ENCODE data around the gene ZNF581. TPM values are rescaled to one million over a fixed set of nuclear protein-coding genes. Genes with fewer than 3 reads are reported as not detected.
A peak's percentile ranks its signal among the peaks of the same experiment; 100 is the strongest.

The ZNF581 gene
- total RNA-seq, 3 donors from 2014 or later (not counting 1 experiment from before 2014, with no cell fraction given): 15.4 to 21.9 (median 19.0) TPM

DNA sequence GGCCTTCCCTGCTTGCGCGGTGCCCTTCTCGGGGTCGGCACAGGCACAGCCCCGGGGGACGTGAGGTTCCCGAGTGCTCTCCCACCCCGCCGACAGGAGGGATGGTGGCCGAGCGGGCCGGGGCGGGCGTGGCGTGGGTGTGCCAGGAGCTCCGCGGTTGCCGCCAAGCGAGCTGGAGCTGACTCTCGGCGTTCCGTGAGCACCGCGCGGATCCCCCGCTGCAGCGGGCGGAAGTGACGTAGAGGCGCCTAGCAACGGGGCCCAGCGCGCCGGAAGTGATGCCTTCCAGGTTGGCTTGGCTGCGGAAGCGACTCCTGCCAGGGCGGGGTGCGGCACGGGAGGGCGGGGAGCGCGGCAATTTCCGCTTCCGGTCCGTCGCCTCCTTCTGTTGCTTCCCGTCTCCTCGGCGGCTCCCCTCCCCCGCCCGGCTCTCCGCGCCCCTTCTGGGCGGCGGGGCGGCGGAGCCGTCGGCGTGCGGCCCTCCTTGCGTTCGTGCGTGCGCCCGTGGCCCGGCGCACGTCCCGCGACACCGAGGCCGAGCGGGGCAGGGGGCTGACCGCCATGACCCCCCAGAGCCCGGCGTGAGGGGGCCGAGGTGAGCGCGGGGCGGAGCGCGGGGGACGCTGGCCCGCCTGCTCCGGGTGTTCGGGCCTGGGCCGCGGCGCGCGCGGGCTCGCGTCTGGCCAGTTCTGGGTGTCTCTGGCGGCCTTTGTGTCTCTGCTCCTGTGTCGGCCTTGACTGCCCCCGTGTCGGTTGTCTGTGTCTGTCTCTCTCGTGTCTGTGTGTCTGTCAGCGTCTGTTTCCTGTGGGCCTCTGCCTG, 31.6 kb downstream of the ZNF581 start, which contains the start of gene EPN1:
Gene EPN1 (plus strand): TSS at position 386 of the 820 bp plus-strand sequence. CDS start 3,402 bp downstream, outside the sequence.
- Histone ChIP-seq H3K4me1 (ENCODE audit: control insufficient read depth, insufficient read depth, low read length) (peaks cover 58% of the 10 kb centered on the region), H3K4me3 (ENCODE audit: low read length) (peak within 1 kb of the TSS; percentile 85), H3K27me3 (ENCODE audit: control insufficient read depth, insufficient read depth, low read length) (no peaks in the 10 kb centered on the region), H3K9me3 (ENCODE audit: control insufficient read depth, insufficient read depth, low read length) (no peaks in the 10 kb centered on the region), H3K27ac (ENCODE audit: low read length) (peak within 1 kb of the TSS; percentile 93), H3K36me3 (ENCODE audit: control insufficient read depth, insufficient read depth, low read length) (peaks cover 36% of the 10 kb centered on the region)
- Mint-ChIP-seq H3K9me3 (no peaks in the 10 kb centered on the region), H3K36me3 (no peaks in the 10 kb centered on the region), H3K4me1 (peaks cover 57 to 63% of the 10 kb centered on the region in 2 donors), H3K4me3 (peak within 1 kb of the TSS; percentile 93), H3K27ac (peak within 1 kb of the TSS; percentile 88 to 99), H3K27me3 (ENCODE audit: low read depth in 2 of 2) (no peaks in the 10 kb centered on the region)
- intact Hi-C loops (cut with micrococcal nuclease): loop anchor here (2.0 kb wide), 1 partner anchor 20 kb away; the partner anchor contains the start of gene U2AF2
- 1% methylated on average over 101 of the region's 101 CpGs for WGBS (ENCODE audit: insufficient coverage)
- ATAC-seq (peak; percentile 90 to 96 (median 92)), DNase-seq (peak; percentile 90 to 99)
- TF ChIP-seq, protein P1, sequence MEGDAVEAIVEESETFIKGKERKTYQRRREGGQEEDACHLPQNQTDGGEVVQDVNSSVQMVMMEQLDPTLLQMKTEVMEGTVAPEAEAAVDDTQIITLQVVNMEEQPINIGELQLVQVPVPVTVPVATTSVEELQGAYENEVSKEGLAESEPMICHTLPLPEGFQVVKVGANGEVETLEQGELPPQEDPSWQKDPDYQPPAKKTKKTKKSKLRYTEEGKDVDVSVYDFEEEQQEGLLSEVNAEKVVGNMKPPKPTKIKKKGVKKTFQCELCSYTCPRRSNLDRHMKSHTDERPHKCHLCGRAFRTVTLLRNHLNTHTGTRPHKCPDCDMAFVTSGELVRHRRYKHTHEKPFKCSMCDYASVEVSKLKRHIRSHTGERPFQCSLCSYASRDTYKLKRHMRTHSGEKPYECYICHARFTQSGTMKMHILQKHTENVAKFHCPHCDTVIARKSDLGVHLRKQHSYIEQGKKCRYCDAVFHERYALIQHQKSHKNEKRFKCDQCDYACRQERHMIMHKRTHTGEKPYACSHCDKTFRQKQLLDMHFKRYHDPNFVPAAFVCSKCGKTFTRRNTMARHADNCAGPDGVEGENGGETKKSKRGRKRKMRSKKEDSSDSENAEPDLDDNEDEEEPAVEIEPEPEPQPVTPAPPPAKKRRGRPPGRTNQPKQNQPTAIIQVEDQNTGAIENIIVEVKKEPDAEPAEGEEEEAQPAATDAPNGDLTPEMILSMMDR (IDR thresholded peaks at IDR 0.05): no peak

DNA sequence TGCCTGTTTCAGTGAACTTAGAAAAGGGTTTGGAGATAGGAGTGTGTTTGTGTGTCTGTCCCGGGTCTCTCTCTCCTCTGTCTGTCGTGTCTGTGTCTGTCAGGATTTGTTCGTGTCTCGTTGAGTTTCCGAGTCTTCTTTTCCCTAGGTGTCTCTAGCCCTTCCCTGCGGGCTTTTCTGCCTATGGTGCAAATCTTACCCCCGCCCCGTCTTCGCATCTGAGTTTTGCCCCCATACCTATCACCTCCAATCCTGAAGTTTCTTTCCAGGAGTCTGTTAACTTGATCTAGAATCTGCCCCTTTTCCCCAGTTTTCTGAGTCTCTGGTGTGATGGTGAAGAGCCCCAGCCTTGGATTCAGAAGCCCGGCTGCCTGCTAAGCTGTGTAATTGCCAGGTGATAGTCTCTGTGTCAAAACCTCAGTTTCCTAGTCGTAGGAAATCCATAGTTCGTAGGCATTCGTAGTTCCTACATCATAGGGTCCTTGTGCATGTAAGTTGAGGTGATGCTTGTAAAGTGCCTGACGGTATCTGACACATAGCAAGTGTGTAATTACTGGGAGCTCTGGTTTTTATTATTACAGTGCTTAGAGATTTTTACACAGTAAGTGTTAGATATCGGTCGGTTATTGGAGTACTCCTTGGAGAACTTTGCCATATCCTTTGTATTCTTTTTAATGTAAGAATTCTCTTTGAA, 32.4 kb downstream of the ZNF581 start:
- no peak for ATAC-seq
- DNase-seq: peak in 1 of 2 donors; percentile 31
- intact Hi-C loops (cut with micrococcal nuclease): loop anchor here (2.0 kb wide), 1 partner anchor 21 kb away; the partner anchor contains the start of gene U2AF2
- Mint-ChIP-seq H3K4me3 (peak overlapping the region; percentile 93), H3K27me3 (ENCODE audit: low read depth in 2 of 2) (no peaks in the 10 kb centered on the region), H3K36me3 (no peaks in the 10 kb centered on the region), H3K9me3 (no peaks in the 10 kb centered on the region), H3K4me1 (peaks cover 55 to 58% of the 10 kb centered on the region in 2 donors), H3K27ac (peak overlapping the region; percentile 88 to 99)
- TF ChIP-seq, protein P1 (IDR thresholded peaks at IDR 0.05): no peak
- H3K27me3 ChIP-seq (ENCODE audit: control insufficient read depth, insufficient read depth, low read length): no peaks in the 10 kb centered on the region
- peaks cover 35% of the 10 kb centered on the region for H3K36me3 ChIP-seq (ENCODE audit: control insufficient read depth, insufficient read depth, low read length)
- H3K4me3 ChIP-seq (ENCODE audit: low read length): peak overlapping the region; percentile 85
- H3K9me3 ChIP-seq (ENCODE audit: control insufficient read depth, insufficient read depth, low read length): no peaks in the 10 kb centered on the region
- peaks cover 59% of the 10 kb centered on the region for H3K4me1 ChIP-seq (ENCODE audit: control insufficient read depth, insufficient read depth, low read length)
- 8% methylated on average over 14 of the region's 16 CpGs for WGBS (ENCODE audit: insufficient coverage)
- H3K27ac ChIP-seq (ENCODE audit: low read length): peak overlapping the region; percentile 93

DNA sequence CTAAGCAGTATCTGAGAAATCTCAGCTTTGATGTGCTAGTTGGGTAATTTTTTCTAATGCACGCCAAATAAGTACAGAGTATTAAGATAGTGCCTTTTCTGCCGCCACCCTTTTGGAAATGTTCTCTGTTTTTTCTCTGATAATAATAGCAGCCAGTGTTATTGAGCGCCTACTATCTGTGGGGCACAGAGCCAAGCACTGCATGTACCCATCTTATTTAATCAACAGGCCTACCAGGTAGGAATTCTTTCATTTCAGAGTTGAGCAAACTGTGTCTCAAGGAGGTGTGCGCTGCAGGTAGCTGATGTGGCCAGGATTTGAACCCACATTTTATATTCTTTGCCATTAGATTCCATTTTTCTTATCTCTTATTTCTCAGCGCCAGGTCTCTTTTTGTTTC, 32.9 kb downstream of the ZNF581 start:
- intact Hi-C loops (cut with micrococcal nuclease): no loop called here
- Histone ChIP-seq H3K27ac (ENCODE audit: low read length) (peak overlapping the region; percentile 93), H3K4me3 (ENCODE audit: low read length) (no peak overlapping the region)

More for the DNA sequence above, 32.9 kb downstream of the ZNF581 start:
- peak overlapping the region; percentile 88 to 99 for H3K27ac Mint-ChIP-seq
- no peaks in the 10 kb centered on the region for H3K27me3 Mint-ChIP-seq (ENCODE audit: low read depth in 2 of 2)
- no peaks in the 10 kb centered on the region for H3K36me3 Mint-ChIP-seq
- H3K4me1 ChIP-seq (ENCODE audit: control insufficient read depth, insufficient read depth, low read length): peaks cover 59% of the 10 kb centered on the region
- H3K9me3 ChIP-seq (ENCODE audit: control insufficient read depth, insufficient read depth, low read length): no peaks in the 10 kb centered on the region
- TF ChIP-seq, protein P1 (IDR thresholded peaks at IDR 0.05): no peak
- peak overlapping the region; percentile 93 for H3K4me3 Mint-ChIP-seq
- no peak for DNase-seq
- no peak for ATAC-seq
- 95% methylated on average over 5 of the region's 5 CpGs for whole genome bisulfite sequencing (ENCODE audit: insufficient coverage)
- peaks cover 49 to 52% of the 10 kb centered on the region in 2 donors for H3K4me1 Mint-ChIP-seq
- no peaks in the 10 kb centered on the region for H3K27me3 ChIP-seq (ENCODE audit: control insufficient read depth, insufficient read depth, low read length)
- peaks cover 37% of the 10 kb centered on the region for H3K36me3 ChIP-seq (ENCODE audit: control insufficient read depth, insufficient read depth, low read length)
- no peaks in the 10 kb centered on the region for H3K9me3 Mint-ChIP-seq

Data from natural killer cell (primary cell).